B cell (primary cell): Measurements from ENCODE around the gene MYO6. TPM values are rescaled to one million over a fixed set of nuclear protein-coding genes. Genes with fewer than 3 reads are reported as not detected.

Source experiments
- ATAC-seq: fragments of 200-7000 bp; cut with Tn5 transposase; one replicate; pipeline ENCODE4 v1.10.0; 2021; ENCODE audit warnings: low read depth, mild to moderate bottlenecking, moderate number of reproducible peaks, moderate library complexity
- CTCF ChIA-PET: fragments of 350-600 bp; sonication (Branson Sonifier 250); formaldehyde crosslinking; loops from one replicate; lab custom pipeline; 2021; ENCODE audit warnings: antibody characterized with exemption, inconsistent platforms; lab: Charles Lee
- POLR2A ChIA-PET: fragments of 350-600 bp; sonication (Branson Sonifier 250); formaldehyde crosslinking; loops from one replicate; lab custom pipeline; 2021; ENCODE audit warnings: antibody characterized with exemption; lab: Charles Lee
- DNase-seq: peaks from one replicate; pipeline ENCODE4 v3.0.0; 2013
- H2AFZ ChIP-seq: 2 replicates; pipeline ENCODE4 v1.6.1; 2012; ENCODE audit warnings: mild to moderate bottlenecking, low read depth, low read length; ENCODE audit not compliant: insufficient read depth, poor library complexity, severe bottlenecking
- H3K27ac ChIP-seq, 2 donors: 1 replicate in 1 of 2; 2 replicates in 1 of 2; pipeline ENCODE4 v1.5.1; 2012 to 2013; ENCODE audit warnings: low read length in 2 of 2, mild to moderate bottlenecking in 2 of 2, moderate library complexity in 1 of 2
- H3K27me3 ChIP-seq, 4 experiments: fragments of 200-600 bp in 1 of 4; sonication (generic) in 1 of 4; replicated peaks in 1 of 4; 1 replicate in 2 of 4; 2 replicates in 2 of 4; pipeline versions ENCODE4 v1.6.1 to v1.7.0; 2013 to 2016; ENCODE audit warnings: low read length in 3 of 4, mild to moderate bottlenecking in 2 of 4, mixed read lengths in 1 of 4, moderate library complexity in 1 of 4; ENCODE audit not compliant: insufficient read depth in 4 of 4, control insufficient read depth in 3 of 4; ENCODE audit errors: control extremely low read depth in 1 of 4
- H3K36me3 ChIP-seq, 2 experiments: replicated peaks in 1 of 2; 1 replicate in 1 of 2; 2 replicates in 1 of 2; pipeline versions ENCODE4 v1.6.1 to v1.7.1; 2013; ENCODE audit warnings: low read length in 1 of 2; ENCODE audit not compliant: insufficient read depth in 2 of 2, control insufficient read depth in 1 of 2; ENCODE audit errors: control extremely low read depth in 1 of 2, extremely low read depth in 1 of 2
- H3K4me1 ChIP-seq, 2 donors: fragments of 200-600 bp in 1 of 2; sonication (generic) in 1 of 2; 1 replicate in 1 of 2; 2 replicates in 1 of 2; pipeline versions ENCODE4 v1.5.1 to v1.6.1; 2013 to 2017; ENCODE audit warnings: low read length in 2 of 2; ENCODE audit not compliant: control insufficient read depth in 2 of 2, insufficient read depth in 2 of 2
- H3K4me2 ChIP-seq: replicated peaks from 2 replicates; pipeline ENCODE3; 2012; ENCODE audit warnings: mild to moderate bottlenecking, low read depth, low read length; ENCODE audit not compliant: poor library complexity, severe bottlenecking
- H3K4me3 ChIP-seq, 5 experiments: fragments of 200-600 bp in 1 of 5; sonication (generic) in 1 of 5; 1 replicate in 3 of 5; 2 replicates in 2 of 5; pipeline versions ENCODE4 v1.5.1 to v1.7.0; 2011 to 2016; ENCODE audit warnings: low read length in 4 of 5, mild to moderate bottlenecking in 4 of 5, low read depth in 2 of 5, control low read depth in 1 of 5, moderate library complexity in 1 of 5; ENCODE audit not compliant: insufficient read depth in 1 of 5; ENCODE audit errors: control extremely low read depth in 1 of 5, extremely low read depth in 1 of 5
- H3K79me2 ChIP-seq: fragments of 200-600 bp; sonication (generic); one replicate; pipeline ENCODE4 v1.6.0; 2016; ENCODE audit warnings: low read length; ENCODE audit not compliant: control insufficient read depth, insufficient read depth
- H3K9ac ChIP-seq: fragments of 200-600 bp; sonication (generic); 2 replicates; pipeline ENCODE4 v1.6.1; 2017; ENCODE audit warnings: mild to moderate bottlenecking, low read length, moderate library complexity
- H3K9me3 ChIP-seq, 3 donors: one replicate each; pipeline versions ENCODE4 v1.6.1 to v1.7.1; 2013; ENCODE audit warnings: low read length in 2 of 3; ENCODE audit not compliant: control insufficient read depth in 2 of 3, insufficient read depth in 1 of 3; ENCODE audit errors: control extremely low read depth in 1 of 3
- H4K20me1 ChIP-seq: 2 replicates; pipeline ENCODE4 v1.6.0; 2012; ENCODE audit warnings: mild to moderate bottlenecking, low read length; ENCODE audit not compliant: insufficient read depth, control insufficient read depth, poor library complexity, severe bottlenecking
- H3K27ac Mint-ChIP-seq: one replicate; pipeline ENCODE4 v1.8.0; 2021; ENCODE audit warnings: mixed read lengths
- H3K27me3 Mint-ChIP-seq: one replicate; pipeline ENCODE4 v1.8.0; 2021; ENCODE audit warnings: mixed read lengths
- H3K4me1 Mint-ChIP-seq: one replicate; pipeline ENCODE4 v1.8.0; 2021; ENCODE audit warnings: mixed read lengths
- H3K4me3 Mint-ChIP-seq: one replicate; pipeline ENCODE4 v1.8.0; 2021; ENCODE audit warnings: mixed read lengths
- H3K9me3 Mint-ChIP-seq: one replicate; pipeline ENCODE4 v1.8.0; 2022; ENCODE audit warnings: mixed read lengths; ENCODE audit not compliant: insufficient read depth
- CTCF ChIP-seq: fragments of 200-600 bp; IDR thresholded peaks from one replicate; pipeline ENCODE4 v1.8.0; 2022; ENCODE audit warnings: antibody characterized with exemption, mild to moderate bottlenecking
- EZH2 ChIP-seq: IDR thresholded peaks from 2 replicates; pipeline ENCODE4 v1.6.1; 2012; ENCODE audit warnings: borderline replicate concordance, low read depth, mild to moderate bottlenecking, moderate library complexity, low read length; ENCODE audit not compliant: insufficient read depth, poor library complexity, severe bottlenecking
- WGBS: methylation state at CpG from one replicate; pipeline ENCODE4 v1.1.5; 2013; ENCODE audit warnings: missing lambda C conversion rate; ENCODE audit not compliant: insufficient coverage; 5-methylcytosine and 5-hydroxymethylcytosine counted together
- intact Hi-C: fragments of 100-400 bp; cut with micrococcal nuclease; formaldehyde crosslinking; loops from one replicate; pipeline ENCODE4 v1.10.0; 2022
- polyA plus RNA-seq: library from polyadenylated mRNA; depleted of rRNA; stranded (reverse); fragments of >200 nt; gene quantifications from 2 replicates; pipeline ENCODE4 v1.2.3, GENCODE V29; 2012
- small RNA-seq: library from RNA; depleted of rRNA; stranded (forward); fragments of <200 nt; gene quantifications from one replicate; pipeline ENCODE3, GENCODE V24; 2012; ENCODE audit warnings: low replicate concordance, low read depth; ENCODE audit not compliant: insufficient read length
- total RNA-seq, 2 donors: library from RNA; stranded (reverse); fragments of 120-200 nt in 1 of 2; gene quantifications; 1 replicate in 1 of 2; 2 replicates in 1 of 2; pipeline versions ENCODE4 v1.2.3 to v1.2.4, GENCODE V29; 2013 to 2022

Gene MYO6
- total and polyA plus RNA-seq, 2 donors (not counting 1 experiment from before 2014, with no cell fraction given): 0.09 to 0.59 TPM

- H3K27ac ChIP-seq: no peak overlapping the region
Measured at GRCh38 chr6:75963569-75963968, 214.5 kb downstream of the MYO6 start.

GRCh38 chr6:75968143-75968542 lies 219.1 kb downstream of the MYO6 start:
- no peaks in the 10 kb centered on the region for H3K27me3 Mint-ChIP-seq

More at GRCh38 chr6:75963569-75963968, 214.5 kb downstream of the MYO6 start:
- Histone ChIP-seq H4K20me1 (no peaks in the 10 kb centered on the region), H2AFZ (no peak overlapping the region), H3K9me3 (peaks cover 0 to 11% (median 0%) of the 10 kb centered on the region in 3 donors), H3K9ac (no peak overlapping the region), H3K27me3 (no peaks in the 10 kb centered on the region), H3K4me2 (no peak overlapping the region), H3K79me2 (no peaks in the 10 kb centered on the region), H3K36me3 (no peaks in the 10 kb centered on the region), H3K4me3 (no peak overlapping the region), H3K4me1 (no peaks in the 10 kb centered on the region)
- POLR2A ChIA-PET: no interaction called here
- TF ChIP-seq CTCF (no peak), EZH2 (no peak)
- no peak overlapping the region for H3K4me3 Mint-ChIP-seq
- ATAC-seq: no peak
- H3K4me1 Mint-ChIP-seq: no peaks in the 10 kb centered on the region
- H3K27ac Mint-ChIP-seq: no peak overlapping the region
- no peak for DNase-seq
- peaks cover 5% of the 10 kb centered on the region for H3K9me3 Mint-ChIP-seq
- CTCF ChIA-PET: no interaction called here
- WGBS: no CpG with 5 or more reads among the region's 1 CpG
- intact Hi-C loops: no loop called here
- H3K27me3 Mint-ChIP-seq: peaks cover 4% of the 10 kb centered on the region

More at GRCh38 chr6:75968143-75968542, 219.1 kb downstream of the MYO6 start:
- Histone ChIP-seq H3K4me3 (no peak overlapping the region), H3K36me3 (no peaks in the 10 kb centered on the region), H3K9ac (no peak overlapping the region), H3K9me3 (no peaks in the 10 kb centered on the region), H4K20me1 (no peaks in the 10 kb centered on the region), H3K27ac (no peak overlapping the region), H3K4me1 (no peaks in the 10 kb centered on the region), H3K27me3 (no peaks in the 10 kb centered on the region), H3K79me2 (no peaks in the 10 kb centered on the region), H2AFZ (no peak overlapping the region), H3K4me2 (no peak overlapping the region)
- Mint-ChIP-seq H3K4me3 (no peak overlapping the region), H3K9me3 (peaks cover 2% of the 10 kb centered on the region), H3K4me1 (no peaks in the 10 kb centered on the region), H3K27ac (no peak overlapping the region)
- CTCF ChIA-PET: no interaction called here
- TF ChIP-seq CTCF (no peak), EZH2 (no peak)
- no peak for DNase-seq
- ATAC-seq: no peak
- POLR2A ChIA-PET: no interaction called here
- intact Hi-C loops: no loop called here

Small RNAs within 50 kb of the gene (small RNA-seq; reads per million reads assigned to genes)
- gene RF00019: not detected
- not detected for gene RNA5SP209
- gene RNU6-155P: not detected

Other genes starting within 250 kb of the MYO6 start
- 161 and 178 TPM in 2 replicates for gene SENP6, start 147.4 kb upstream of the MYO6 start, total RNA-seq
- gene SENP6, start 147.4 kb upstream of the MYO6 start, polyA plus RNA-seq: 30.8 and 58.3 TPM in 2 replicates